NCI-H128 (cell line): ENCODE results near the gene MELTF.

ENCODE experiments used
- DNase-seq: peaks from one replicate; lab custom pipeline; 2025; ENCODE audit not compliant: unreplicated experiment; lab: John Stamatoyannopoulos, UW

The MELTF gene

GRCh38 chr3:196995027-196995426 is 34.6 kb downstream of the MELTF start:
- no peak for DNase-seq

DNA sequence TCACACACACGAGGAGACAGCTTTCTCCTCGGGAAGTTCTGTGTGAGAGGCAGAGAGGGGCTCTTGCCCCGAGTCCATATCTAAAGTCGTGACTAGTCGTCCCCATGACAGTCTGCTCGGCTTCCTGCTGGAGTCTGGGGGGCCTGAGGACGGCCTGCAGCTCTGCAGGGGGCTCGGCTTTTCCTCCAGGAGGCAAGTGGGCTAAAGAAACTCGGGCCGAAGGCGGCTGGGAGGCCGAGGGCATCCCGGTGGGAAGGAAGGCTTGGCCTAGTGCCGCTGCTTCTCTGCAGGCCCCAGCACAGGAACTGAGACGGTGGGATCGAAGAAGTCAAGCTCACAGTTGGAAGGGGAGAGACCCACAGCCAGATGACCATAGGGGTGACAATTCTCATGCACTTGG is 35.6 kb downstream of the MELTF start:
- DNase-seq, result no peak

GRCh38 chr3:196992461-196993065 is 37.1 kb downstream of the MELTF start:
- DNase-seq, result no peak

DNA sequence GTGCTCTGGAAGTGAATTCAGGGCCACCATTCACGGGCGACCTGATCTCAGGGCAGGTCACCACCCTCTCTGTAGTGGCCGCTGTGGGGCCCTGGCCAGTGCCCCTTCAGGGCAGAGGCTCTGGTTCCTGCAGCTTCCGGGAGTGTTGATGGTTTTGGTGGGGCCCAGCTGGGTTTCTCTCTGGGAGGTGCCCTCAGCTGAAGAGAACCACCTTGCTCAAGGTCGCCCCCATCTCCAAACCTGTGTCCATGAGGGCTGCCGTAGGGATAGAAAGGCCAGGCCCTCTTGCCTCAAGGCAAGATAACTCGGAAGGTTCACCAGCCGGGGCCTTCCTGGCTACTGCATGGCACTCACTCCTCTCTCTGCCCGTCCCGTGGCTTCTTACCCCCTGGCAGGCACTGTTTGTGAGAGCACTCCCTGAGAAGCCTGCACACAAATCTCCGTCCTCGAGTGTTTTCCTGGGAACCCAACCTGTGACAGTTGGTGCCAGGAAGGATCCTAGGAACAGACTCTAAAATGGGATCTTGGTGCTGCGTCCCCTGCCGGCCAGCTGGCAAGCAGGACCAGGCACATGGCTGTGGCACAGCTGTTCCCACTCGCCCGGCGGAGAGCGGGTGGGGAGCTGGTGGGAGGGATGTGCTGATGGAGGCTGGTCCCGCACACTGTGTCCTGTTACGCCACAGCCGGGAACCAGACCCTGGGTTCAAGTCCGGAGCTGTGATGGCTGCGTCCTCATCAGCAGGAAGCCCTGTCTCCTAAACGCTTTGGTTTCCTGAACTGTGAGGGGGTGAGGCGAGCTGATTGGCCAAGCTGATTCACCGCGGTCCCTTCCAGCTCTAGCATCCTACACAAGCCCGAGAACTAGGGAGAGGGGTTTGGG is 37.8 kb downstream of the MELTF start:
- DNase-seq, result no peak

- DNase-seq, result no peak
Observed at GRCh38 chr3:196990601-196991007, 39.0 kb downstream of the MELTF start.

DNA sequence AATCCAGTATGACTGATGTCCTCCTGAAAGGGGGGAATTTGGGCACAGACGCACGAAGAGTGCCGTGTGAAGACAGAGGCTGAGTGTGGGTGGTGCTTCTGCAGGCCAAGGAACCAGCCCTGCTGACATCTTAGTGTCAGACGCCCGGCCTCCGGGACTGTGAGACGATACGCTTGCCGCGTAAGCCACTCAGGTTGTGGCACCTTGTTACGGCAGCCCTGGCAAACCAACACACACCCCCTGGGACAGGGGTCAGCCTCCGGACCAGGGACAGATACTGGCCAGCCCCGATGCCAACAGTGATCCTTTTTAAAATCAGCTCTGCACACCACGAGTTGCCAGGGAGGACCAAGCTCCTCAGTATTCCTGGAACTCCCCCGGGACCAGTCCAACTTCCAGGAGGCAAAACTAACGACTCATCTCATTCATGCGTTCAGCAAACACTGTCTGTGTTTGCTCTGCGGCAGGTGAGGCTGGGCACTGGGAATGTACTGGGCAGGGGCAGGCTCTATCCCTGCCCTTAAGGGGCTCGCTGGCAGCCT is 39.8 kb downstream of the MELTF start:
- DNase-seq, result no peak

DNA sequence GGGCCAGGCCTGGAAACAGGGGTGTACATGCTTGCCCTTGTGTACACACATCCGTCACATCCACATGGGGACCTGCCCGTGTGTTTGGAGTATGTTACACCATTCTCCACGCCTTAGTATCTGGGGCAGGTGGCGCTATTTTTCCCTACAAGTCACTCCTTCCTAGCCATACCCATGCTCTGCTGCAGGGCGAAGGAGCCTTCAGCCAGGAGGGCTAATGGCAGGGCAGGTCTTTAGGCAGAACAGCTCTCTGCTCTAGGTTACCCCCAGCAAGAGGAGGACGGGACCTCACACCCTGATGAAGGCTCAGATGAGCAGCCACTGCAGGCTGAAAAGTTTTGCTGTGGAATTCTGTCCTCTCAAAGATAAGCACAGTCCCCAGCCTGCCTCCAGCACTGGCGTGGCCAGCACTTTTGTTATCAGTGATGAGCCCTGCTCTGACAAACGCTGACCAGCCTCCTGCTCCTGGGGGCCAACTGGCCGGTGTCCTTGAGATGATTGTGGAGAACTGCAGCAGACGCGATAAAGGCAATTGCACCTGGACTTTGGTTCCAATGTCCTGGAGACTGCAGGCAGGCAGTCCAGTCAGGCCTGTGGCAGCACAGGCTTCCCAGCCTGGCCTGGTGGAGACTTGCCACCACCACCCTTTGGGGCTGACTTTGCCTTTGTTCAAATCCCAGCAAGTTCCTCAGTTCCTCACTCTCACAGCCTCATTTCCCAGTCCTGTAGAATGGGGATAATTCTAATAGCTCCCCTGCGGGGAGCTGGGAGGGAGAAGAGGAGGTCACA is 41.2 kb downstream of the MELTF start:
- DNase-seq, result no peak

GRCh38 chr3:196987022-196987421 is 42.6 kb downstream of the MELTF start:
- no peak for DNase-seq

DNA sequence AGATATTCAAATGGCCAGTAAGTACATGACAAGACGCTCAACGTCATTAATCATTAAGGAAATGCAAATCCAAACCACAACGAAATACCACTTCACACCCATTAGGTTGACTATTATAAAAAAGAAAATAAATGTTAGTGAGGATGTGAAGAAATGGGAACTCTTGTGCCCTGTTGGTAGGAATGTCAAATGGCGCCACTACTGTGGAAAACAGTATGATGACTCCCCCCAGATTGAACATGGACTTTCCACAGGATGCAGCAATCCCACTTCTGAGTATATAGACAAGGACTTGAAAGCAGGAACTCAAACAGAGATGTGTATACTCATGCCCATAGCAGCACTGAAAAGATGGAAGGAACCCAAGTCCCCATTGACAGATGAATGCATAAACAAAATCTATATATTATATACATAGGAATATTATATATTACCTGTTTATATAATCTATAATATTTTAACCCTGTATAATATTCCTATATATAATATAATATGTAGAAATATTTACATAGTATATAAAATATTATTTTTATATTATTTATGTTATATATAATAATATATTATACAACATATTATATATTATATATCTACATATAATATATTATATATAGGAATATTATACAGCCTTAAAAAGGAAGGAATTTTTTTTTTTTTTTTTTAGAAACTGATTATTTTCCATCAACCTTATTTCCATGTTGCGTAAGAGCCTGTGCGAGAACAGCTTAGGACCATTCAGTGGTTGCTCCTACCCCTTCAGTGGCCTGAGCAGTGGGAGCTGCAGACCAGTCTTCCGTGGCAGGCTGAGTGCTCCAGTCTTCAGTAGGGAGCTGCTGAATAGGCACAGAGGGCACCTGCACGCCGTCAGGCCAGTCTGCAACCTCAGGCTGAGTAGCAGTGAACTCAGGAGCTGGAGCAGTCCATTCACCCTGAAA is 43.4 kb downstream of the MELTF start:
- no peak for DNase-seq

- DNase-seq, result no peak
Observed at GRCh38 chr3:196985298-196985697, 44.3 kb downstream of the MELTF start.

DNA sequence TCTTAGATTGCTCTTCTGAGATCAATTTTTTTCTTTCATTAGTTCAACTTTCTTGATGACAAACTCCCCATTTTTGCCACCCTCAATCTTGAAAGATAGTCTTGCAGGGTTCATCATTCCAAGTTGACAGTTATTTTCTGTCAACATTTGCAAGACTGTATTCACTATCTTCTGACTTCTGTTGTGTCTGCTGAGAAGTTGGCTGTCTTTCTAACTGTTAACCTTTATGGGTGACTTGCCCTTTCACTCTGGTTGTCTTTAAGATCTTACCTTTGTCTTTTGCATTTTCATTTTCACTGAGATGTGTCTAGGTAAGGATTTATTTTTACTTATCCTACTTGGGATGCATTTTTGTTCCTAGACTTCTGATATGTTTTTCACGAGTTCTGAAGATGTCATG is 46.4 kb downstream of the MELTF start:
- no peak for DNase-seq

GRCh38 chr3:196981657-196982056 is 48.0 kb downstream of the MELTF start:
- DNase-seq, result no peak

- DNase-seq, result no peak
Observed at GRCh38 chr3:196979545-196979944, 50.1 kb downstream of the MELTF start.

DNA sequence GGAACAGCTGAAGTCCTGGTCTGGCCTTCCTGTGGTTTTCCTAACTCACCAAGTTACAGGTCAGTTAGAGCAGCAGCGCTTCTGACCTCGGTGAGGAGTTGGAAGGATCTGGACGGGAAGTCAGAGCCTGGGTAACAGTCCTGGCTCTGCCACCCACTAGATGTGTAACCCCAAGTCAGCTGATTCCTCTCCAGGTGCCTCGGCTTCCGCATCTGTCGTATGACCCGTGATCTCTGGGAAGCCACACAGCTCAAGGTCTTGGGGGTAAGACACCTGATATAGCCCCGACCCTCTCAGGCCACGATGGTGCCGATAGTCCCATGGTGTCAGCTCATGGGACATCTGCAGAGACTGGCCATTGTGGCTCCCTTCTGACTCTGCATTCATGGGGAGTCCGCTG is 52.7 kb downstream of the MELTF start:
- DNase-seq, result no peak

DNA sequence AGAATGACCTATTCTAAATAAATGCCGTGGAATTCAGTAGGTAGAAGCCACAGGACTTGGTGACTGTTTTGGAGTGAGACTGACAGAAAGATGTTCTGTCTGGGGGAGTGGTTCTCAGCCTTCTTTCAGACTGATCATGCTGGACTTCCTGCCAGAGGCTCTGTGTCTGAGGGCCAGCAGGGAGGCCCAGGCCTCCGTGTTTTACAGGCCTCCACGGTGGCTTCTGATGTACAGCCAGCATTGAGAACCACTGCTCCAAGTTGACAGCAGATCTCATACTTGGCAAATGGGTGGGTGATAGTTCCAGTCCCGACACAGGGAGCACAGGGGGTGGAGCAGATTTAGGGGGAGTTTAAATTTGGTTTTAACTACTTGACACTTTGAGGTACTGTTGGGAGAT is 54.3 kb downstream of the MELTF start:
- DNase-seq, result no peak

GRCh38 chr3:196974661-196975060 is 55.0 kb downstream of the MELTF start:
- no peak for DNase-seq

DNA sequence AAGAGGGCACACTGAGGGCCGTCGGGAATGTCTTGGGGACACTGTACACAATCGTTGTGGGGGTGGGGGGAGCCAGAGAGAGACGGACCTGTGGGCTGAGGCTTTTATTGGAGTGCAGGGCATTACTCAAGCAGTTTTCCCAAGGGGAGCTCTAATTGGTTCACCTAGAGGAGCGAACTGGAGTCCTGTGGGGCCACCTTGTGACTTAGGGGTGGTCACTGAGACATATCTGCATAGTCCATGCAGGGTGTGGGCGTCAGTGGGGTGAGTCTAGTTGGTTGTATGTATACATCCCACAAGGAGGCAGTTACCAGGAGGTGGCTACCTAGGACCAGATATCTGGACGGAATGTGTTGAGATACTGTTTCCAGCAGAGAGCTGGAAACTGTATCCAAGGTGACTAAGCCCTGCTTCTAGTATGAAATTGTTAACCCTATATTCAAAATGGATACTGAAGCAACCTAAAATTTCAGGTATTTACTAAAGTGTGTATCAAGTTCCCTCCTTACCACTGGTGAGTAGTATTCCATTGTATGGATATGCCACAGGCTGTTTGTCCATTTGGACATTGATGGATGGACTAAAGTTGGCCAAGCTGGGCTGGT is 58.4 kb downstream of the MELTF start:
- no peak for DNase-seq

- no peak for DNase-seq
Observed at GRCh38 chr3:196970547-196971093, 59.0 kb downstream of the MELTF start.

DNA sequence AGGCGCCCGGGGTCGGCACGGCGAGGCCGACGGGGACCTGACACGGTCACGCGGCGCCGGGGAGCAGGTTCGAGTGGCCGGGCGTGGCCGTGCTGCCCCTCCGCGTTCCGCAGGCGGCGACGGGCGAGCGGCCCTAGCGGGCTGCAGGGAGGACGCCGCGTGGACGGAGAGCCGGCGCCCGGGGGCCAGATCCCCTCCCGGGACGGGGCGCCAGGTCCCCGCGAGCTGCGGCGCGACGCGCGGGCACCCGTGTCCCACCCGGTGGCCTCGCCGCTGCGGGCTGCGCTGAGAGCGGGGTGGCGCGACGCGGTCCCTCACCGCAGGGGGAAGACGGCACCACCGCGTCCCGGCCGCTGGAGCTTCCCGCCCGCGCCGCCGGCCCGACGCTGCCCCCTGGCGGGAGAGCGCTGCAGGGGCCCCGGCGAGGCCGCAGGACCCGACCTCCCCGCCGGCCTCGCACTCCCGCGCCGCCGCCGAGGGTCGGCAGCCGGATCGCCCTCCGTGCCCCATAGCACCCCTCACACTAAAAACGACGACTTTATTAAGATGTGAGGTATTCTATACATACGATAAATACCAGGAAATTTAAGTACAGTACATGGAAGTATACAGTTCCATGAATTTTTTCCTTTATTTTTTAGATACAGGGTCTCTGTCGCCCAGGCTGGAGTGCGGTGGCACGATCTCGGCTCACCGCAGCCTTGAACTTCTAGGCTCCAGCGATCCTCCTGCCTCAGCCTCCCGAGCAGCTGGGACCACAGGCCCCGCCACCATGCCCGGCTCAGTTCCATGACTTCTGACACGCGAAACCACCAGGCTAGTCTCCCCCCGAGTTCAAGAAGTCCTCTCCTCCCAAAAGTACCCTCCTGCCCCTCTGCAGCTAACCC is 59.7 kb downstream of the MELTF start:
- no peak for DNase-seq
